GM12874 (cell line): ENCODE results near the gene DDC.

Experiments
- CTCF ChIP-seq: IDR thresholded peaks from 2 replicates; pipeline ENCODE4 v1.5.1; 2011; ENCODE audit warnings: low read depth, mild to moderate bottlenecking, control low read depth, low read length, moderate library complexity; ENCODE audit not compliant: insufficient read depth

DDC gene

GRCh38 chr7:50436133-50436806, 128.9 kb downstream of the DDC start:
- no peak for TF ChIP-seq CTCF

GRCh38 chr7:50431722-50432305, 133.4 kb downstream of the DDC start:
- TF ChIP-seq CTCF: no peak

GRCh38 chr7:50431316-50431715, 133.9 kb downstream of the DDC start:
- TF ChIP-seq CTCF: no peak

- no peak for TF ChIP-seq CTCF
Measured at GRCh38 chr7:50428911-50429310, 136.3 kb downstream of the DDC start.

- TF ChIP-seq CTCF: no peak
Measured at GRCh38 chr7:50427518-50427917, 137.7 kb downstream of the DDC start.

- no peak for TF ChIP-seq CTCF
Measured at GRCh38 chr7:50426280-50427045, 138.7 kb downstream of the DDC start.

- no peak for TF ChIP-seq CTCF
Measured at GRCh38 chr7:50425318-50425717, 139.9 kb downstream of the DDC start.
